IPS DF 6.9 (cell line): ENCODE data around the gene CSTB.

Experiments
- DNase-seq: peaks from one replicate; pipeline ENCODE4 v3.0.0-alpha.2; 2013; ENCODE audit warnings: low read depth, low spot score
- H3K27ac ChIP-seq: one replicate; pipeline ENCODE4 v1.5.1; 2013; ENCODE audit warnings: low read length, control low read depth
- H3K27me3 ChIP-seq: 2 replicates; pipeline ENCODE4 v1.6.1; 2013; ENCODE audit warnings: mild to moderate bottlenecking, low read length; ENCODE audit not compliant: control insufficient read depth, insufficient read depth
- H3K36me3 ChIP-seq: 2 replicates; pipeline ENCODE4 v1.6.1; 2013; ENCODE audit warnings: low read length; ENCODE audit not compliant: control insufficient read depth, insufficient read depth
- H3K4me1 ChIP-seq: 2 replicates; pipeline ENCODE4 v1.6.1; 2013; ENCODE audit warnings: low read length; ENCODE audit not compliant: control insufficient read depth, insufficient read depth
- H3K4me3 ChIP-seq: 2 replicates; pipeline ENCODE4 v1.5.1; 2013; ENCODE audit warnings: mild to moderate bottlenecking, low read length
- H3K9me3 ChIP-seq: 2 replicates; pipeline ENCODE4 v1.6.1; 2013; ENCODE audit warnings: low read length, inconsistent platforms; ENCODE audit not compliant: control insufficient read depth, insufficient read depth
- WGBS: extraction: QIAGEN DNeasy Blood & Tissue Kit; methylation state at CpG from one replicate; pipeline ENCODE4 v1.1.7; 2013; ENCODE audit warnings: mixed read lengths, missing lambda C conversion rate; ENCODE audit not compliant: insufficient read length, insufficient coverage; 5-methylcytosine and 5-hydroxymethylcytosine counted together

The CSTB gene

GRCh38 chr21:43789276-43790009, 13.3 kb upstream of the CSTB start, which contains the start of gene RRP1:
Gene RRP1, plus strand, starts transcription at chr21:43789577. Its CDS starts 53 bp downstream, at chr21:43789630.
- Histone ChIP-seq H3K4me1 (no peaks in the 10 kb centered on the region), H3K4me3 (peak within 1 kb of the TSS; percentile 94), H3K36me3 (peaks cover 28% of the 10 kb centered on the region), H3K27me3 (no peaks in the 10 kb centered on the region), H3K27ac (no peak within 1 kb of the TSS), H3K9me3 (no peaks in the 10 kb centered on the region)
- DNase-seq = peak; percentile 57
- WGBS = no CpG with 5 or more reads among the region's 83 CpGs

GRCh38 chr21:43786807-43787440, 10.8 kb upstream of the CSTB start:
- Histone ChIP-seq H3K27me3 (no peaks in the 10 kb centered on the region), H3K9me3 (no peaks in the 10 kb centered on the region), H3K4me1 (no peaks in the 10 kb centered on the region), H3K27ac (no peak overlapping the region), H3K4me3 (no peak overlapping the region), H3K36me3 (peaks cover 5% of the 10 kb centered on the region)
- no CpG with 5 or more reads among the region's 38 CpGs for WGBS
- no peak for DNase-seq

- DNase-seq = no peak
- no CpG with 5 or more reads among the region's 18 CpGs for WGBS
Measured at GRCh38 chr21:43786300-43786806, 10.2 kb upstream of the CSTB start.

GRCh38 chr21:43785134-43785533, 9.0 kb upstream of the CSTB start:
- no peaks in the 10 kb centered on the region for H3K27me3 ChIP-seq
- H3K4me1 ChIP-seq = no peaks in the 10 kb centered on the region
- H3K4me3 ChIP-seq = no peak overlapping the region
- no peaks in the 10 kb centered on the region for H3K36me3 ChIP-seq
- H3K9me3 ChIP-seq = no peaks in the 10 kb centered on the region
- no peak for DNase-seq
- H3K27ac ChIP-seq = no peak overlapping the region
- WGBS = no CpG with 5 or more reads among the region's 3 CpGs

More at GRCh38 chr21:43786300-43786806, 10.2 kb upstream of the CSTB start:
- Histone ChIP-seq H3K36me3 (peaks cover 2% of the 10 kb centered on the region; the same call in 1 of the 2 replicates), H3K4me3 (no peak overlapping the region), H3K9me3 (no peaks in the 10 kb centered on the region), H3K27ac (no peak overlapping the region), H3K27me3 (no peaks in the 10 kb centered on the region), H3K4me1 (no peaks in the 10 kb centered on the region)

GRCh38 chr21:43783098-43783700, 7.1 kb upstream of the CSTB start:
- no peak for DNase-seq
- Histone ChIP-seq H3K9me3 (no peaks in the 10 kb centered on the region), H3K27me3 (no peaks in the 10 kb centered on the region), H3K27ac (no peak overlapping the region), H3K4me3 (no peak overlapping the region), H3K4me1 (no peaks in the 10 kb centered on the region), H3K36me3 (no peaks in the 10 kb centered on the region)
- no CpG with 5 or more reads among the region's 17 CpGs for WGBS

GRCh38 chr21:43782431-43783097, 6.5 kb upstream of the CSTB start:
- Histone ChIP-seq H3K4me3 (no peak overlapping the region), H3K27ac (no peak overlapping the region), H3K36me3 (no peaks in the 10 kb centered on the region), H3K27me3 (no peaks in the 10 kb centered on the region), H3K9me3 (no peaks in the 10 kb centered on the region), H3K4me1 (no peaks in the 10 kb centered on the region)
- DNase-seq = no peak
- no CpG with 5 or more reads among the region's 5 CpGs for WGBS

GRCh38 chr21:43781846-43782245, 5.7 kb upstream of the CSTB start:
- H3K27me3 ChIP-seq = no peaks in the 10 kb centered on the region
- H3K36me3 ChIP-seq = no peaks in the 10 kb centered on the region
- no peak for DNase-seq
- no peak overlapping the region for H3K4me3 ChIP-seq
- WGBS = no CpG with 5 or more reads among the region's 6 CpGs
- H3K9me3 ChIP-seq = no peaks in the 10 kb centered on the region
- H3K27ac ChIP-seq = no peak overlapping the region
- H3K4me1 ChIP-seq = no peaks in the 10 kb centered on the region

- no peak overlapping the region for H3K27ac ChIP-seq
- H3K9me3 ChIP-seq = no peaks in the 10 kb centered on the region
- DNase-seq = no peak
- no peaks in the 10 kb centered on the region for H3K36me3 ChIP-seq
- no peak overlapping the region for H3K4me3 ChIP-seq
- peaks cover 2% of the 10 kb centered on the region; the same call in 1 of the 2 replicates for H3K4me1 ChIP-seq
- no CpG with 5 or more reads among the region's 5 CpGs for WGBS
- H3K27me3 ChIP-seq = no peaks in the 10 kb centered on the region
Measured at GRCh38 chr21:43779660-43780059, 3.6 kb upstream of the CSTB start.

GRCh38 chr21:43778469-43779335, 2.6 kb upstream of the CSTB start:
- no peak for DNase-seq
- H3K27me3 ChIP-seq = no peaks in the 10 kb centered on the region
- H3K27ac ChIP-seq = no peak overlapping the region
- no CpG with 5 or more reads among the region's 20 CpGs for WGBS
- H3K4me3 ChIP-seq = no peak overlapping the region
- no peaks in the 10 kb centered on the region for H3K9me3 ChIP-seq
- peaks cover 5% of the 10 kb centered on the region; the same call in 1 of the 2 replicates for H3K36me3 ChIP-seq
- H3K4me1 ChIP-seq = peaks cover 2% of the 10 kb centered on the region; the same call in 1 of the 2 replicates
